ENCODE results near the gene EIF2D. TPM values are rescaled to one million over a fixed set of nuclear protein-coding genes. Genes with fewer than 3 reads are reported as not detected.
A peak's percentile ranks its signal among the peaks of the same experiment; 100 is the strongest.

EIF2D gene
- total and polyA plus RNA-seq, 9 of the 15 experiments (the other 6 are each of a cell fraction or from before 2014, with no cell fraction given) = 81.1 to 138 (median 93.9) TPM

GRCh38 chr1:206612129-206612876 lies at the start of gene EIF2D (continued):
- TF ChIP-seq CTCF (IDR thresholded peaks at IDR 0.05 in 2 of 3, conservative IDR thresholded peaks at IDR 0.05 in 1 of 3; ENCODE audit: insufficient read depth in 2 of 3, low read depth in 1 of 3, low read length in 3 of 3) (peak; percentile 98 to 99 (median 98)), ZFPM2 (CRISPR knock-in tag; IDR thresholded peaks at IDR 0.05) (peak; percentile 87; the same call in 1 of the 2 replicates), PTBP1 (IDR thresholded peaks at IDR 0.05; ENCODE audit: low read depth, low read length) (peak; percentile 76; the same call in 1 of the 2 replicates), RBFOX2 (IDR thresholded peaks at IDR 0.05; ENCODE audit: low read depth, low read length) (peak; percentile 98), EZH2 (IDR thresholded peaks at IDR 0.05; ENCODE audit: borderline replicate concordance, low read depth, low read length) (no peak), TARDBP (IDR thresholded peaks at IDR 0.05) (peak; percentile 93), ATF2 (CRISPR knock-in tag; IDR thresholded peaks at IDR 0.05) (no peak), PRMT5 (CRISPR knock-in tag; IDR thresholded peaks at IDR 0.05) (0 out of 2 replicates have a peak, but pooled peaks have one; percentile 37), TCF3 (CRISPR knock-in tag; IDR thresholded peaks at IDR 0.05) (peak; percentile 46), FOXJ3 (CRISPR knock-in tag; IDR thresholded peaks at IDR 0.05) (no peak), ZSCAN32 (CRISPR knock-in tag; IDR thresholded peaks at IDR 0.05) (no peak), DMBX1 (CRISPR knock-in tag; IDR thresholded peaks at IDR 0.05; ENCODE audit: borderline replicate concordance) (peak; percentile 79), BCOR (IDR thresholded peaks at IDR 0.05) (0 out of 2 replicates have a peak, but pooled peaks have one; percentile 6), MXD1 (CRISPR knock-in tag; IDR thresholded peaks at IDR 0.05; ENCODE audit: borderline replicate concordance, poor library complexity, severe bottlenecking) (peak; percentile 99), ZKSCAN8 (CRISPR knock-in tag; IDR thresholded peaks at IDR 0.05) (peak; percentile 53; the same call in 1 of the 2 replicates), ELF4 (CRISPR knock-in tag; IDR thresholded peaks at IDR 0.05) (peak; percentile 7; the same call in 1 of the 2 replicates), RFX5 (IDR thresholded peaks at IDR 0.05; ENCODE audit: low read depth, low read length) (no peak), BRF1 (IDR thresholded peaks at IDR 0.05; ENCODE audit: borderline replicate concordance, extremely low read depth, insufficient read length) (no peak)
- TF ChIP-seq, protein P1, sequence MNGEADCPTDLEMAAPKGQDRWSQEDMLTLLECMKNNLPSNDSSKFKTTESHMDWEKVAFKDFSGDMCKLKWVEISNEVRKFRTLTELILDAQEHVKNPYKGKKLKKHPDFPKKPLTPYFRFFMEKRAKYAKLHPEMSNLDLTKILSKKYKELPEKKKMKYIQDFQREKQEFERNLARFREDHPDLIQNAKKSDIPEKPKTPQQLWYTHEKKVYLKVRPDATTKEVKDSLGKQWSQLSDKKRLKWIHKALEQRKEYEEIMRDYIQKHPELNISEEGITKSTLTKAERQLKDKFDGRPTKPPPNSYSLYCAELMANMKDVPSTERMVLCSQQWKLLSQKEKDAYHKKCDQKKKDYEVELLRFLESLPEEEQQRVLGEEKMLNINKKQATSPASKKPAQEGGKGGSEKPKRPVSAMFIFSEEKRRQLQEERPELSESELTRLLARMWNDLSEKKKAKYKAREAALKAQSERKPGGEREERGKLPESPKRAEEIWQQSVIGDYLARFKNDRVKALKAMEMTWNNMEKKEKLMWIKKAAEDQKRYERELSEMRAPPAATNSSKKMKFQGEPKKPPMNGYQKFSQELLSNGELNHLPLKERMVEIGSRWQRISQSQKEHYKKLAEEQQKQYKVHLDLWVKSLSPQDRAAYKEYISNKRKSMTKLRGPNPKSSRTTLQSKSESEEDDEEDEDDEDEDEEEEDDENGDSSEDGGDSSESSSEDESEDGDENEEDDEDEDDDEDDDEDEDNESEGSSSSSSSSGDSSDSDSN (IDR thresholded peaks at IDR 0.05; ENCODE audit: borderline replicate concordance in 1 of 2, low read depth in 2 of 2, low read length in 2 of 2) = peak in 1 of 2 experiments; percentile 84; a peak in 2 of 4 replicates
- TF ChIP-seq, protein P2, sequence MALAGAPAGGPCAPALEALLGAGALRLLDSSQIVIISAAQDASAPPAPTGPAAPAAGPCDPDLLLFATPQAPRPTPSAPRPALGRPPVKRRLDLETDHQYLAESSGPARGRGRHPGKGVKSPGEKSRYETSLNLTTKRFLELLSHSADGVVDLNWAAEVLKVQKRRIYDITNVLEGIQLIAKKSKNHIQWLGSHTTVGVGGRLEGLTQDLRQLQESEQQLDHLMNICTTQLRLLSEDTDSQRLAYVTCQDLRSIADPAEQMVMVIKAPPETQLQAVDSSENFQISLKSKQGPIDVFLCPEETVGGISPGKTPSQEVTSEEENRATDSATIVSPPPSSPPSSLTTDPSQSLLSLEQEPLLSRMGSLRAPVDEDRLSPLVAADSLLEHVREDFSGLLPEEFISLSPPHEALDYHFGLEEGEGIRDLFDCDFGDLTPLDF (CRISPR knock-in tag; IDR thresholded peaks at IDR 0.05) = peak; percentile 89
